B cell (primary cell): ENCODE measurements around the gene CHCHD6. TPM values are rescaled to one million over a fixed set of nuclear protein-coding genes. Genes with fewer than 3 reads are reported as not detected.

Experiments
- ATAC-seq: fragments of 200-7000 bp; cut with Tn5 transposase; one replicate; pipeline ENCODE4 v1.10.0; 2021; ENCODE audit warnings: low read depth, mild to moderate bottlenecking, moderate number of reproducible peaks, moderate library complexity
- CTCF ChIA-PET: fragments of 350-600 bp; sonication (Branson Sonifier 250); formaldehyde crosslinking; loops from one replicate; lab custom pipeline; 2021; ENCODE audit warnings: antibody characterized with exemption, inconsistent platforms; lab: Charles Lee
- POLR2A ChIA-PET: fragments of 350-600 bp; sonication (Branson Sonifier 250); formaldehyde crosslinking; loops from one replicate; lab custom pipeline; 2021; ENCODE audit warnings: antibody characterized with exemption; lab: Charles Lee
- DNase-seq: peaks from one replicate; pipeline ENCODE4 v3.0.0; 2013
- H2AFZ ChIP-seq: 2 replicates; pipeline ENCODE4 v1.6.1; 2012; ENCODE audit warnings: mild to moderate bottlenecking, low read depth, low read length; ENCODE audit not compliant: insufficient read depth, poor library complexity, severe bottlenecking
- H3K27ac ChIP-seq, 2 donors: 1 replicate in 1 of 2; 2 replicates in 1 of 2; pipeline ENCODE4 v1.5.1; 2012 to 2013; ENCODE audit warnings: low read length in 2 of 2, mild to moderate bottlenecking in 2 of 2, moderate library complexity in 1 of 2
- H3K27me3 ChIP-seq, 4 experiments: fragments of 200-600 bp in 1 of 4; sonication (generic) in 1 of 4; replicated peaks in 1 of 4; 1 replicate in 2 of 4; 2 replicates in 2 of 4; pipeline versions ENCODE4 v1.6.1 to v1.7.0; 2013 to 2016; ENCODE audit warnings: low read length in 3 of 4, mild to moderate bottlenecking in 2 of 4, mixed read lengths in 1 of 4, moderate library complexity in 1 of 4; ENCODE audit not compliant: insufficient read depth in 4 of 4, control insufficient read depth in 3 of 4; ENCODE audit errors: control extremely low read depth in 1 of 4
- H3K36me3 ChIP-seq, 2 experiments: replicated peaks in 1 of 2; 1 replicate in 1 of 2; 2 replicates in 1 of 2; pipeline versions ENCODE4 v1.6.1 to v1.7.1; 2013; ENCODE audit warnings: low read length in 1 of 2; ENCODE audit not compliant: insufficient read depth in 2 of 2, control insufficient read depth in 1 of 2; ENCODE audit errors: control extremely low read depth in 1 of 2, extremely low read depth in 1 of 2
- H3K4me1 ChIP-seq, 2 donors: fragments of 200-600 bp in 1 of 2; sonication (generic) in 1 of 2; 1 replicate in 1 of 2; 2 replicates in 1 of 2; pipeline versions ENCODE4 v1.5.1 to v1.6.1; 2013 to 2017; ENCODE audit warnings: low read length in 2 of 2; ENCODE audit not compliant: control insufficient read depth in 2 of 2, insufficient read depth in 2 of 2
- H3K4me2 ChIP-seq: replicated peaks from 2 replicates; pipeline ENCODE3; 2012; ENCODE audit warnings: mild to moderate bottlenecking, low read depth, low read length; ENCODE audit not compliant: poor library complexity, severe bottlenecking
- H3K4me3 ChIP-seq, 5 experiments: fragments of 200-600 bp in 1 of 5; sonication (generic) in 1 of 5; 1 replicate in 3 of 5; 2 replicates in 2 of 5; pipeline versions ENCODE4 v1.5.1 to v1.7.0; 2011 to 2016; ENCODE audit warnings: low read length in 4 of 5, mild to moderate bottlenecking in 4 of 5, low read depth in 2 of 5, control low read depth in 1 of 5, moderate library complexity in 1 of 5; ENCODE audit not compliant: insufficient read depth in 1 of 5; ENCODE audit errors: control extremely low read depth in 1 of 5, extremely low read depth in 1 of 5
- H3K79me2 ChIP-seq: fragments of 200-600 bp; sonication (generic); one replicate; pipeline ENCODE4 v1.6.0; 2016; ENCODE audit warnings: low read length; ENCODE audit not compliant: control insufficient read depth, insufficient read depth
- H3K9ac ChIP-seq: fragments of 200-600 bp; sonication (generic); 2 replicates; pipeline ENCODE4 v1.6.1; 2017; ENCODE audit warnings: mild to moderate bottlenecking, low read length, moderate library complexity
- H3K9me3 ChIP-seq, 3 donors: one replicate each; pipeline versions ENCODE4 v1.6.1 to v1.7.1; 2013; ENCODE audit warnings: low read length in 2 of 3; ENCODE audit not compliant: control insufficient read depth in 2 of 3, insufficient read depth in 1 of 3; ENCODE audit errors: control extremely low read depth in 1 of 3
- H4K20me1 ChIP-seq: 2 replicates; pipeline ENCODE4 v1.6.0; 2012; ENCODE audit warnings: mild to moderate bottlenecking, low read length; ENCODE audit not compliant: insufficient read depth, control insufficient read depth, poor library complexity, severe bottlenecking
- H3K27ac Mint-ChIP-seq: one replicate; pipeline ENCODE4 v1.8.0; 2021; ENCODE audit warnings: mixed read lengths
- H3K27me3 Mint-ChIP-seq: one replicate; pipeline ENCODE4 v1.8.0; 2021; ENCODE audit warnings: mixed read lengths
- H3K4me1 Mint-ChIP-seq: one replicate; pipeline ENCODE4 v1.8.0; 2021; ENCODE audit warnings: mixed read lengths
- H3K4me3 Mint-ChIP-seq: one replicate; pipeline ENCODE4 v1.8.0; 2021; ENCODE audit warnings: mixed read lengths
- H3K9me3 Mint-ChIP-seq: one replicate; pipeline ENCODE4 v1.8.0; 2022; ENCODE audit warnings: mixed read lengths; ENCODE audit not compliant: insufficient read depth
- EZH2 ChIP-seq: IDR thresholded peaks from 2 replicates; pipeline ENCODE4 v1.6.1; 2012; ENCODE audit warnings: borderline replicate concordance, low read depth, mild to moderate bottlenecking, moderate library complexity, low read length; ENCODE audit not compliant: insufficient read depth, poor library complexity, severe bottlenecking
- WGBS: methylation state at CpG from one replicate; pipeline ENCODE4 v1.1.5; 2013; ENCODE audit warnings: missing lambda C conversion rate; ENCODE audit not compliant: insufficient coverage; 5-methylcytosine and 5-hydroxymethylcytosine counted together
- intact Hi-C: fragments of 100-400 bp; cut with micrococcal nuclease; formaldehyde crosslinking; loops from one replicate; pipeline ENCODE4 v1.10.0; 2022
- polyA plus RNA-seq: library from polyadenylated mRNA; depleted of rRNA; stranded (reverse); fragments of >200 nt; gene quantifications from 2 replicates; pipeline ENCODE4 v1.2.3, GENCODE V29; 2012
- total RNA-seq, 2 donors: library from RNA; stranded (reverse); fragments of 120-200 nt in 1 of 2; gene quantifications; 1 replicate in 1 of 2; 2 replicates in 1 of 2; pipeline versions ENCODE4 v1.2.3 to v1.2.4, GENCODE V29; 2013 to 2022
- TF ChIP-seq, protein P1 (sequence below): fragments of 200-600 bp; IDR thresholded peaks from one replicate; pipeline ENCODE4 v1.8.0; 2022; ENCODE audit warnings: antibody characterized with exemption, mild to moderate bottlenecking

CHCHD6 gene
- total and polyA plus RNA-seq, 2 donors (not counting 1 experiment from before 2014, with no cell fraction given): 8.0 to 13.5 TPM

DNA sequence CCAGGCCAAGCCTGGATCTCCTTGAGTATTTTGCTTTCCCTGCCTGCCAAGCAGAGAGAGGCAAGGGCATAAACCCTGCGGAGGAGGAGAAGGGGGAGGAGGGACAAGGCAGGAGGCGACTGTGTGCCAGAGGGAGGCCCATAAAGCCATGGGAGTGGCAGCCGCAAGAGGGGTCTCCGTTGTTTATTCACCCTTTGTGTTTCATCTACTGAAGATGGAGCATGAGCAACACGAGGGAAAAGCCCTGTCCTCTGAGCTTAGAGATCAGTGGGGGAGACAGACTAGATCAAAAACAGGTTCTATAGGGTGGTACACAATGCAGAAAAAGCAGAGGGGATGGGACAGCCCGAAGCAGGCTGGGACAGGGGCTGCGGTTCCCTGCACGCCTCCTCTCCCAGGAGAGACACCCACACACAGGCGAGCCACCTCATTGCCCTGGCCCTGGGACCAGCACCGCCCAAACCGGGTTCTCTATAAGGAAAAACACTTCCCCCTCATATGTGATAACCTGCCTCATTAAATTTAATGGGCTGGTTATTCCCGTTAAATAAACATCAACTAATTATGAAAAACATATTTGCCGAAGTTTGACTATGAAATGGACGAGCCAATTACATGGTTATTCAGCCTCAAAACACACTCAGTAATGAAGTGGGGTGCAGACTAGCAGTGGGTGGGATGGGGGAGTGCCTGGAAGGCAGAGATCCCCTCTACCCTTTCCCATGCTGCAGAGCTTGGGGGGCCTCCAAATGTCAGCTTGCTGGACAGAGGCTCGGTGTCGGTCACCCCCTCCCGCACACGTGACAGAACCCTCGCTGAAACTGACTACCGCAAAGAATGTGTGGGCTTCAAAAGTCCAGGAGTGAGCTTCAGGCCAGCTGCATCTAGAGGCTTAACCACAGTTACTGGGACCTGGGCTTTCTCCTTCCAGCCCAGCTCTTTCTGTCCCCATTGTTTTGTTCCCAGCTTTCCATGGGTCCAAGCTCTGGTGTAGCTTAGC is 264.7 kb downstream of the CHCHD6 start:
- H3K9me3 Mint-ChIP-seq: no peaks in the 10 kb centered on the region
- CTCF ChIA-PET: interaction anchor here (2.3 kb wide), 1 partner anchor 13 kb away, joined by 10 read pairs; no protein-coding TSS in a partner anchor

More for the DNA sequence above, 264.7 kb downstream of the CHCHD6 start:
- WGBS: 82% methylated on average over 17 of the region's 20 CpGs
- Histone ChIP-seq H4K20me1 (no peaks in the 10 kb centered on the region), H3K9ac (no peak overlapping the region), H3K36me3 (no peaks in the 10 kb centered on the region), H3K4me2 (no peak overlapping the region), H3K27ac (no peak overlapping the region), H3K27me3 (peaks cover 0 to 14% (median 0%) of the 10 kb centered on the region in 4 experiments), H3K79me2 (no peaks in the 10 kb centered on the region), H3K9me3 (peaks cover 0 to 9% (median 0%) of the 10 kb centered on the region in 3 donors), H3K4me1 (peaks cover 3 to 4% of the 10 kb centered on the region in 2 donors), H3K4me3 (no peak overlapping the region), H2AFZ (no peak overlapping the region)
- Mint-ChIP-seq H3K4me3 (no peak overlapping the region), H3K27ac (no peak overlapping the region), H3K27me3 (peaks cover 34% of the 10 kb centered on the region), H3K4me1 (peaks cover 18% of the 10 kb centered on the region)
- no peak for ATAC-seq
- TF ChIP-seq, protein P1, sequence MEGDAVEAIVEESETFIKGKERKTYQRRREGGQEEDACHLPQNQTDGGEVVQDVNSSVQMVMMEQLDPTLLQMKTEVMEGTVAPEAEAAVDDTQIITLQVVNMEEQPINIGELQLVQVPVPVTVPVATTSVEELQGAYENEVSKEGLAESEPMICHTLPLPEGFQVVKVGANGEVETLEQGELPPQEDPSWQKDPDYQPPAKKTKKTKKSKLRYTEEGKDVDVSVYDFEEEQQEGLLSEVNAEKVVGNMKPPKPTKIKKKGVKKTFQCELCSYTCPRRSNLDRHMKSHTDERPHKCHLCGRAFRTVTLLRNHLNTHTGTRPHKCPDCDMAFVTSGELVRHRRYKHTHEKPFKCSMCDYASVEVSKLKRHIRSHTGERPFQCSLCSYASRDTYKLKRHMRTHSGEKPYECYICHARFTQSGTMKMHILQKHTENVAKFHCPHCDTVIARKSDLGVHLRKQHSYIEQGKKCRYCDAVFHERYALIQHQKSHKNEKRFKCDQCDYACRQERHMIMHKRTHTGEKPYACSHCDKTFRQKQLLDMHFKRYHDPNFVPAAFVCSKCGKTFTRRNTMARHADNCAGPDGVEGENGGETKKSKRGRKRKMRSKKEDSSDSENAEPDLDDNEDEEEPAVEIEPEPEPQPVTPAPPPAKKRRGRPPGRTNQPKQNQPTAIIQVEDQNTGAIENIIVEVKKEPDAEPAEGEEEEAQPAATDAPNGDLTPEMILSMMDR: no peak
- no peak for TF ChIP-seq EZH2
- intact Hi-C loops: no loop called here
- DNase-seq: no peak
- POLR2A ChIA-PET: interaction anchor here (0.7 kb wide), 1 partner anchor 13 kb away, joined by 4 read pairs; no protein-coding TSS in a partner anchor
